GM23248 (cell line): ENCODE results near the gene ELMO1. TPM values are rescaled to one million over a fixed set of nuclear protein-coding genes. Genes with fewer than 3 reads are reported as not detected.

Source experiments
- DNase-seq: peaks from one replicate; pipeline ENCODE4 v3.0.0-alpha.2; 2015
- H2AFZ ChIP-seq: fragments of 200-600 bp; sonication (generic); 2 replicates; pipeline ENCODE4 v1.6.1; 2016; ENCODE audit warnings: antibody characterized with exemption
- H3F3A ChIP-seq: fragments of 200-600 bp; sonication (generic); 2 replicates; pipeline ENCODE4 v1.6.1; 2016; ENCODE audit warnings: mild to moderate bottlenecking, antibody characterized with exemption, mixed run types; ENCODE audit not compliant: insufficient read depth
- H3K27ac ChIP-seq: fragments of 200-600 bp; sonication (generic); 2 replicates; pipeline ENCODE4 v1.5.1; 2016; ENCODE audit warnings: mild to moderate bottlenecking
- H3K27me3 ChIP-seq: fragments of 200-600 bp; sonication (generic); replicated peaks from 2 replicates; pipeline ENCODE4 v1.6.1; 2016; ENCODE audit warnings: mild to moderate bottlenecking; ENCODE audit not compliant: insufficient read depth
- H3K36me3 ChIP-seq: fragments of 200-600 bp; sonication (generic); 2 replicates; pipeline ENCODE4 v1.6.1; 2016; ENCODE audit warnings: low read depth, mild to moderate bottlenecking
- H3K4me1 ChIP-seq: fragments of 200-600 bp; sonication (generic); 2 replicates; pipeline ENCODE4 v1.6.1; 2016; ENCODE audit warnings: mild to moderate bottlenecking; ENCODE audit not compliant: insufficient read depth
- H3K4me2 ChIP-seq: fragments of 200-600 bp; sonication (generic); one replicate; pipeline ENCODE4 v1.6.1; 2016; ENCODE audit warnings: mild to moderate bottlenecking; ENCODE audit not compliant: unreplicated experiment
- H3K4me3 ChIP-seq: fragments of 200-600 bp; sonication (generic); 2 replicates; pipeline ENCODE4 v1.5.1; 2016; ENCODE audit warnings: mild to moderate bottlenecking
- H3K79me2 ChIP-seq: fragments of 200-600 bp; sonication (generic); 2 replicates; pipeline ENCODE4 v1.6.1; 2016; ENCODE audit warnings: mild to moderate bottlenecking; ENCODE audit not compliant: insufficient read depth
- H3K9ac ChIP-seq: fragments of 200-600 bp; sonication (generic); 2 replicates; pipeline ENCODE4 v1.6.1; 2016; ENCODE audit warnings: mild to moderate bottlenecking
- H3K9me2 ChIP-seq: fragments of 200-600 bp; sonication (generic); 2 replicates; pipeline ENCODE4 v1.6.1; 2016; ENCODE audit warnings: mixed run types, mild to moderate bottlenecking, moderate library complexity; ENCODE audit not compliant: insufficient read depth
- H3K9me3 ChIP-seq: fragments of 200-600 bp; sonication (generic); one replicate; pipeline ENCODE4 v1.6.1; 2017; ENCODE audit warnings: low read depth
- H4K20me1 ChIP-seq: fragments of 200-600 bp; sonication (generic); 2 replicates; pipeline ENCODE4 v1.6.0; 2016; ENCODE audit not compliant: insufficient read depth
- EZH2 ChIP-seq: fragments of 200-600 bp; sonication (generic); IDR thresholded peaks from 2 replicates; pipeline ENCODE4 v1.6.1; 2018; ENCODE audit warnings: antibody characterized with exemption, mild to moderate bottlenecking; ENCODE audit not compliant: insufficient read depth, poor library complexity, severe bottlenecking
- EZH2phosphoT487 ChIP-seq: fragments of 200-600 bp; sonication (generic); IDR thresholded peaks from 2 replicates; pipeline ENCODE4 v1.6.1; 2018; ENCODE audit warnings: antibody characterized with exemption, moderate library complexity, mild to moderate bottlenecking, low read depth; ENCODE audit not compliant: insufficient read depth
- WGBS, 2 experiments: methylation state at CpG; one replicate each; pipeline ENCODE4 v1.1.6; 2015 to 2017; ENCODE audit warnings: low lambda C conversion rate in 2 of 2, low coverage in 1 of 2; ENCODE audit errors: missing lambda C conversion rate in 2 of 2; 5-methylcytosine and 5-hydroxymethylcytosine counted together
- in situ Hi-C: fragments of 300-500 bp; cut with MboI; formaldehyde crosslinking; loops from 2 replicates; pipeline ENCODE4 v1.15.0; 2020
- polyA plus RNA-seq: library from polyadenylated mRNA; unstranded; fragments of >200 nt; fragmentation: Nextera tagmentation; extraction: Ambion mirVana; gene quantifications from 2 replicates; pipeline ENCODE4 v1.2.1, GENCODE V29; 2016
- total RNA-seq: library from RNA; depleted of rRNA; stranded (reverse); fragments of >200 nt; shearing (Covaris generic); gene quantifications from 2 replicates; pipeline ENCODE4 v1.2.3, GENCODE V29; 2014

ELMO1 gene
- total and polyA plus RNA-seq, 2 experiments from 2014 or later, result not detected

DNA sequence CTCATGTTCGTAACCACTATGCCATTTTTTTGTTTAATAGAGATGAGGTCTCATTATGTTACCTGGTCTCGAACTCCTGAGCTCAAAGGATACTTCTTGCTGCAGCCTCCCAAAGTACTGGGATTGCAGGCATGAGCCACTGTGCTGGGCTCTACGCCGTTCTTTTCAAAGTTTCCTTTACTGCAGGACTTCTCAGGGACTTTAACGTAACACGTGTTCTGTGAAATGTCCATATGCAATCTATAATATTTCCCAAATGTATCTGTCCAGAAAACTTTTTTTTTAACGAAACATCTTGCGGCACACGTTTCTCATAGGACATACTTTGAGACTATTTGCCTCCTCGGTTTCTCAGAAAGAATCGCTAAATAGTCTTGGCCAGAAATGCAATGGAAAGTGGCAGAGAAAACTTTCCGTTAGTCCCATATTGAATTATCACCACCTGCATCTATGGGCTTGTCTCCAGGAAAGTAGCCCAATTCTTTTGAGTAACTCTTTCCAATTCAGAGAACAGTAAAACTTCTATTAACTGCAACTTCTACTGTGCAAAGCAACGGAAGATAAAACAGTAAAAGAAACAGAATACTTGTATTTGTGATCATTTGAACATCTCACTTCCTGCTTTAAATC lies 96.3 kb downstream of the ELMO1 start:
- Histone ChIP-seq H3K9me3 (no peaks in the 10 kb centered on the region), H3K36me3 (no peaks in the 10 kb centered on the region), H3F3A (no peaks in the 10 kb centered on the region), H3K4me2 (no peak overlapping the region), H3K27ac (no peak overlapping the region), H3K4me3 (no peak overlapping the region), H3K4me1 (no peaks in the 10 kb centered on the region), H3K27me3 (no peaks in the 10 kb centered on the region), H2AFZ (no peak overlapping the region), H3K79me2 (no peaks in the 10 kb centered on the region), H4K20me1 (no peaks in the 10 kb centered on the region), H3K9ac (no peak overlapping the region), H3K9me2 (no peaks in the 10 kb centered on the region)
- in situ Hi-C loops, result no loop called here
- no peak for TF ChIP-seq EZH2phosphoT487
- no peak for TF ChIP-seq EZH2
- DNase-seq, result no peak
- WGBS, 2 experiments, result 51 to 52% methylated on average over 13 of the region's 13 CpGs

GRCh38 chr7:37351716-37352115 lies 96.9 kb downstream of the ELMO1 start:
- Histone ChIP-seq H3K4me3 (no peak overlapping the region), H3K9me2 (no peaks in the 10 kb centered on the region), H3K9ac (no peak overlapping the region), H2AFZ (no peak overlapping the region), H4K20me1 (no peaks in the 10 kb centered on the region), H3K4me1 (no peaks in the 10 kb centered on the region), H3F3A (no peaks in the 10 kb centered on the region), H3K9me3 (no peaks in the 10 kb centered on the region), H3K27me3 (no peaks in the 10 kb centered on the region), H3K4me2 (no peak overlapping the region), H3K36me3 (no peaks in the 10 kb centered on the region), H3K27ac (no peak overlapping the region), H3K79me2 (no peaks in the 10 kb centered on the region)
- no peak for TF ChIP-seq EZH2phosphoT487
- 65 to 70% methylated on average over 4 of the region's 4 CpGs for WGBS, 2 experiments
- in situ Hi-C loops, result no loop called here
- DNase-seq, result no peak

DNA sequence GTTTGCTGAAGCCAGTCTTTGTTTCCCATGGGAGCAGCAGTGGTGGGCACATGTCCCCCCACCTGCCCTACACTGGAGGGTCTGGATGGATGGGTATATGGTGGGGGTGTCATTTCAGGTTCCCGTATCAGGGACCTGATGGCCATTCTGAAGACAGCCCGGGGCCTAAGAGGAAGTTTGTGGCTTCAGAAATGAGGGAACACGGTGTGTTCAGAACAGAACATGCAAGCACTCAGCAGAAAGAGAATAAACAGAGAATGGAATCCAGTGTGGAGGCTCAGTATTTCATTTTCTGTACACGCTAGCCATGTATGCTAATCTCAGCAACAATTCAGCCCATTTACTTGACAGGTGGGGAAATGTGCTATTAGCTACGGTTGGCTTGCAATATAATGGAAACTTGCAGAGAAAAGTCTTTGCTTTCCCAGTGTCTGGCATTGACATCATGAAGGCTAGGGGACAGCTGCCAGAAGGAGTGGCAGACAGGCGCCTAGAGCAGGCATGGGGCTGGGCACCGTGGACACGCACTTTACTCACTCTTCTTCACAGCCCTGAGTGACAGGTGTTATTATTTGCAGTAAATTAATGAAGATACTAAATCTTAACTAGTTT lies 98.6 kb downstream of the ELMO1 start:
- Histone ChIP-seq H3F3A (no peaks in the 10 kb centered on the region), H3K27ac (no peak overlapping the region), H3K9ac (no peak overlapping the region), H3K79me2 (no peaks in the 10 kb centered on the region), H3K36me3 (no peaks in the 10 kb centered on the region), H3K4me3 (no peak overlapping the region), H3K4me1 (no peaks in the 10 kb centered on the region), H3K9me3 (no peaks in the 10 kb centered on the region), H4K20me1 (no peaks in the 10 kb centered on the region), H3K4me2 (no peak overlapping the region), H3K9me2 (no peaks in the 10 kb centered on the region), H3K27me3 (no peaks in the 10 kb centered on the region), H2AFZ (no peak overlapping the region)
- 63 to 66% methylated on average over 8 of the region's 8 CpGs for WGBS, 2 experiments
- in situ Hi-C loops, result no loop called here
- DNase-seq, result no peak
- no peak for TF ChIP-seq EZH2phosphoT487
- no peak for TF ChIP-seq EZH2

DNA sequence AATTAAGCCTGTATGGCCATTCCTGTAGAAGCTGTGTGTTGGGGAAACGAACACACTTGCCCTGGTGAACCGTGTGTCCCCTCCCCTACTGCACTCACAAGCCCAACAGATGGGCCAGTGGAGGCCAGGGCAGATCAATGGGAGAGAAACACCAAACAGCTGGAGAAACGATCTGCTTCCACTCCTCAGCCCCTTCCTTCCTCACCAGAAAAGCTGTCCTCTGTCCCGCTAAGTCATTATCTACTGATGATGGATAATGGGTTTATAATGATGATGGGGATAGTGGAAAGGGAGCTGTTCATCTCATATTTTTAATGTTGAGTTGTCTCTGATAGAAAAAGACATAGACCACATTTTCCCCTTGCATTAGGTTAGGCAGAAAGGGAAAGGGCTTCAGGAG lies 99.7 kb downstream of the ELMO1 start:
- DNase-seq, result no peak
- TF ChIP-seq EZH2phosphoT487, result no peak
- no peak for TF ChIP-seq EZH2
- H3K4me1 ChIP-seq, result no peaks in the 10 kb centered on the region
- H3K4me2 ChIP-seq, result no peak overlapping the region
- H3K36me3 ChIP-seq, result no peaks in the 10 kb centered on the region
- H4K20me1 ChIP-seq, result no peaks in the 10 kb centered on the region
- H3K27ac ChIP-seq, result no peak overlapping the region
- no peaks in the 10 kb centered on the region for H3K9me3 ChIP-seq
- in situ Hi-C loops, result no loop called here
- no peaks in the 10 kb centered on the region for H3K27me3 ChIP-seq
- no peaks in the 10 kb centered on the region for H3K9me2 ChIP-seq
- no peaks in the 10 kb centered on the region for H3K79me2 ChIP-seq
- H3K9ac ChIP-seq, result no peak overlapping the region
- H3K4me3 ChIP-seq, result no peak overlapping the region
- WGBS, 2 experiments, result 29 to 36% methylated on average over 4 of the region's 4 CpGs
- no peak overlapping the region for H2AFZ ChIP-seq
- H3F3A ChIP-seq, result no peaks in the 10 kb centered on the region

DNA sequence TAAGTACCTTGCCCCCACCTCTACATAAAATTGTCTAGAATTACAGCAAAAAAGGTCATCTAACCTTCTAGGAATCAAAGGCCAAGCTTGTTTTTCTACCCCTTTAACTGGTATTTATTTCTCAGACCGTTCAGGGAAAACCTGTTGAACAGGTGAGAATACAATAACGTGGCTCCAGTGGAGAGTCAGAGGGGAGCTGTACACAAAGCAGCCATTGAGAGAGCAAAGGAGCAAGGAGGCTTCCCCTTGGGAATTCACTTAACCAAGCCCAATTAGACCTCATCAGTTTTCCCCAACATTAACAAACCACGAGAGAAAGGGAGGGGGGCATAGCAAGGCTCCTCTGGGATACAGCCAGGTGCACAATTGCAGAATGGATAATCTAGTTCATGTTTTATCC lies 101.9 kb downstream of the ELMO1 start:
- WGBS, 2 experiments, result 14 to 22% methylated on average over 3 of the region's 3 CpGs
- Histone ChIP-seq H3K4me1 (no peaks in the 10 kb centered on the region), H2AFZ (no peak overlapping the region), H3K9me3 (no peaks in the 10 kb centered on the region), H3F3A (no peaks in the 10 kb centered on the region), H3K9ac (no peak overlapping the region), H4K20me1 (no peaks in the 10 kb centered on the region), H3K79me2 (no peaks in the 10 kb centered on the region), H3K27ac (no peak overlapping the region), H3K36me3 (no peaks in the 10 kb centered on the region), H3K27me3 (no peaks in the 10 kb centered on the region), H3K4me2 (no peak overlapping the region), H3K4me3 (no peak overlapping the region), H3K9me2 (no peaks in the 10 kb centered on the region)
- TF ChIP-seq EZH2phosphoT487, result no peak
- no peak for TF ChIP-seq EZH2
- in situ Hi-C loops, result no loop called here
- no peak for DNase-seq
